ENCODE measurements around the gene TMEM256. TPM values are rescaled to one million over a fixed set of nuclear protein-coding genes. Genes with fewer than 3 reads are reported as not detected.
A peak's percentile ranks its signal among the peaks of the same experiment; 100 is the strongest.

Gene TMEM256
- total RNA-seq, 4 donors from 2014 or later = 28.9 to 65.6 (median 50.2) TPM

- ATAC-seq = peak in 1 of 2 donors; percentile 17
- intact Hi-C loops (cut with DNase I; ENCODE audit: low total_unique reads) (loop anchor here (1.0 kb wide), 2 partner anchors 38 to 205 kb away; partner anchors contain the start of genes PLSCR3 and SENP3), in situ Hi-C loops (cut with MboI; ENCODE audit: low sequenced_read_pairs in 4 of 4) (loop anchor here in 2 of 4 donors (25.0 kb wide), 2 partner anchors 156 to 181 kb away; partner anchors contain the start of gene TNFSF12 (in 1 of the 2))
Observed at GRCh38 chr17:7356072-7356549, 47.8 kb downstream of the TMEM256 start.

GRCh38 chr17:7355573-7355972, 48.3 kb downstream of the TMEM256 start:
- in situ Hi-C loops (cut with MboI; ENCODE audit: low sequenced_read_pairs in 4 of 4) = loop anchor here in 2 of 4 donors (25.0 kb wide), 2 partner anchors 157 to 182 kb away; partner anchors contain the start of gene TNFSF12 (in 1 of the 2)
- no peak overlapping the region for H3K27ac ChIP-seq
- no peaks in the 10 kb centered on the region for H3K36me3 ChIP-seq
- ATAC-seq (no peak), DNase-seq (no peak)
- no peak for TF ChIP-seq POLR2A (IDR thresholded peaks at IDR 0.05)
- TF ChIP-seq, protein P1, sequence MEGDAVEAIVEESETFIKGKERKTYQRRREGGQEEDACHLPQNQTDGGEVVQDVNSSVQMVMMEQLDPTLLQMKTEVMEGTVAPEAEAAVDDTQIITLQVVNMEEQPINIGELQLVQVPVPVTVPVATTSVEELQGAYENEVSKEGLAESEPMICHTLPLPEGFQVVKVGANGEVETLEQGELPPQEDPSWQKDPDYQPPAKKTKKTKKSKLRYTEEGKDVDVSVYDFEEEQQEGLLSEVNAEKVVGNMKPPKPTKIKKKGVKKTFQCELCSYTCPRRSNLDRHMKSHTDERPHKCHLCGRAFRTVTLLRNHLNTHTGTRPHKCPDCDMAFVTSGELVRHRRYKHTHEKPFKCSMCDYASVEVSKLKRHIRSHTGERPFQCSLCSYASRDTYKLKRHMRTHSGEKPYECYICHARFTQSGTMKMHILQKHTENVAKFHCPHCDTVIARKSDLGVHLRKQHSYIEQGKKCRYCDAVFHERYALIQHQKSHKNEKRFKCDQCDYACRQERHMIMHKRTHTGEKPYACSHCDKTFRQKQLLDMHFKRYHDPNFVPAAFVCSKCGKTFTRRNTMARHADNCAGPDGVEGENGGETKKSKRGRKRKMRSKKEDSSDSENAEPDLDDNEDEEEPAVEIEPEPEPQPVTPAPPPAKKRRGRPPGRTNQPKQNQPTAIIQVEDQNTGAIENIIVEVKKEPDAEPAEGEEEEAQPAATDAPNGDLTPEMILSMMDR (IDR thresholded peaks at IDR 0.05 in 4 of 5, conservative IDR thresholded peaks at IDR 0.05 in 1 of 5) = no peak
- intact Hi-C loops (cut with DNase I; ENCODE audit: low total_unique reads) = no loop called here
- no peak overlapping the region for H3K4me3 ChIP-seq
- H3K27me3 ChIP-seq = no peaks in the 10 kb centered on the region
- peaks cover 13 to 19% of the 10 kb centered on the region in 2 donors for H3K4me1 ChIP-seq
- no peaks in the 10 kb centered on the region for H3K9me3 ChIP-seq

More at GRCh38 chr17:7356072-7356549, 47.8 kb downstream of the TMEM256 start:
- H3K27ac ChIP-seq = no peak overlapping the region
- no peaks in the 10 kb centered on the region for H3K36me3 ChIP-seq
- peaks cover 13% of the 10 kb centered on the region in 2 donors for H3K4me1 ChIP-seq
- H3K4me3 ChIP-seq = no peak overlapping the region
- TF ChIP-seq POLR2A (IDR thresholded peaks at IDR 0.05) = no peak
- TF ChIP-seq, protein P1 (IDR thresholded peaks at IDR 0.05 in 4 of 5, conservative IDR thresholded peaks at IDR 0.05 in 1 of 5) = peak; percentile 81 to 91 (median 85)
- no peaks in the 10 kb centered on the region for H3K27me3 ChIP-seq
- DNase-seq = peak; percentile 41 to 68
- H3K9me3 ChIP-seq = no peaks in the 10 kb centered on the region

GRCh38 chr17:7355053-7355452, 48.8 kb downstream of the TMEM256 start, which contains the start of gene TMEM95:
TSS of gene TMEM95 (plus strand) at chr17:7355156. CDS start at chr17:7355205, 49 bp downstream.
- Histone ChIP-seq H3K27me3 (no peaks in the 10 kb centered on the region), H3K9me3 (no peaks in the 10 kb centered on the region), H3K4me1 (peaks cover 13 to 24% of the 10 kb centered on the region in 2 donors), H3K4me3 (no peak within 1 kb of the TSS), H3K36me3 (no peaks in the 10 kb centered on the region), H3K27ac (no peak within 1 kb of the TSS)
- TF ChIP-seq, protein P1 (IDR thresholded peaks at IDR 0.05 in 4 of 5, conservative IDR thresholded peaks at IDR 0.05 in 1 of 5) = no peak
- no peak for TF ChIP-seq POLR2A (IDR thresholded peaks at IDR 0.05)
- intact Hi-C loops (cut with DNase I; ENCODE audit: low total_unique reads) = no loop called here
- DNase-seq (no peak), ATAC-seq (no peak)
- in situ Hi-C loops (cut with MboI; ENCODE audit: low sequenced_read_pairs in 4 of 4) = loop anchor here in 2 of 4 donors (25.0 kb wide), 2 partner anchors 157 to 182 kb away; partner anchors contain the start of gene TNFSF12 (in 1 of the 2)

- no peak for TF ChIP-seq POLR2A (IDR thresholded peaks at IDR 0.05)
- TF ChIP-seq, protein P1 (IDR thresholded peaks at IDR 0.05 in 4 of 5, conservative IDR thresholded peaks at IDR 0.05 in 1 of 5) = no peak
- Histone ChIP-seq H3K36me3 (no peaks in the 10 kb centered on the region), H3K4me1 (peaks cover 20 to 31% of the 10 kb centered on the region in 2 donors), H3K27ac (no peak overlapping the region), H3K9me3 (no peaks in the 10 kb centered on the region), H3K4me3 (no peak overlapping the region), H3K27me3 (no peaks in the 10 kb centered on the region)
- intact Hi-C loops (cut with DNase I; ENCODE audit: low total_unique reads) (no loop called here), in situ Hi-C loops (cut with MboI; ENCODE audit: low sequenced_read_pairs in 4 of 4) (loop anchor here in 2 of 4 donors (25.0 kb wide), 2 partner anchors 158 to 183 kb away; partner anchors contain the start of gene TNFSF12 (in 1 of the 2))
- ATAC-seq (no peak), DNase-seq (no peak)
Observed at GRCh38 chr17:7354262-7354843, 49.5 kb downstream of the TMEM256 start.

Other genes starting within 250 kb of the TMEM256 start
- gene ASGR1, start 224.7 kb downstream of the TMEM256 start, total RNA-seq = 1 to 10 TPM in 1 of 4 donors, under 1 TPM in 1, not detected in 2; 0.81 to 1.8 TPM
- 1 to 10 TPM; 3.5 to 6.7 (median 5.3) TPM for gene DLG4, start 184.3 kb downstream of the TMEM256 start, total RNA-seq
- gene ACADVL, start 184.2 kb downstream of the TMEM256 start, total RNA-seq = 1,000 to 10,000 TPM in 3 of 4 donors, 100 to 1,000 TPM in 1; 771 to 1,217 (median 1,086) TPM
- gene DVL2, start 169.6 kb downstream of the TMEM256 start, total RNA-seq = 10 to 100 TPM; 15.5 to 22.6 (median 20.5) TPM
- gene PHF23, start 164.6 kb downstream of the TMEM256 start, total RNA-seq = 10 to 100 TPM; 16.9 to 31.8 (median 24.1) TPM
- gene GABARAP, start 161.6 kb downstream of the TMEM256 start, total RNA-seq = 100 to 1,000 TPM; 207 to 626 (median 258) TPM
- gene CTDNEP1, start 152.4 kb downstream of the TMEM256 start, total RNA-seq = 100 to 1,000 TPM in 3 of 4 donors, 10 to 100 TPM in 1; 71.5 to 150 (median 111) TPM
- 10 to 100 TPM; 13.3 to 52.7 (median 26.7) TPM for gene ELP5, start 151.9 kb downstream of the TMEM256 start, total RNA-seq
- gene CLDN7, start 141.6 kb downstream of the TMEM256 start, total RNA-seq = 1 to 10 TPM in 1 of 4 donors, under 1 TPM in 1, not detected in 2; 0.46 to 5.1 TPM
- gene SLC2A4, start 122.4 kb downstream of the TMEM256 start, total RNA-seq = 100 to 1,000 TPM; 148 to 310 (median 227) TPM
- 1 to 10 TPM in 1 of 4 donors, under 1 TPM in 2, not detected in 1; 0.42 to 2.2 (median 0.46) TPM for gene YBX2, start 109.5 kb downstream of the TMEM256 start, total RNA-seq
- 100 to 1,000 TPM; 115 to 384 (median 273) TPM for gene EIF5A, start 96.5 kb downstream of the TMEM256 start, total RNA-seq
- gene GPS2, start 88.7 kb downstream of the TMEM256 start, total RNA-seq = 100 to 1,000 TPM; 135 to 240 (median 169) TPM
- 10 to 100 TPM; 21.8 to 26.7 (median 23.5) TPM for gene NEURL4, start 74.8 kb downstream of the TMEM256 start, total RNA-seq
- gene ACAP1, start 67.6 kb downstream of the TMEM256 start, total RNA-seq = 10 to 100 TPM in 1 of 4 donors, 1 to 10 TPM in 1, under 1 TPM in 2; 0.22 to 16.3 (median 1.7) TPM
- gene KCTD11, start 51.9 kb downstream of the TMEM256 start, total RNA-seq = 1 to 10 TPM; 3.6 to 7.0 (median 4.6) TPM
- gene TMEM95, start 48.9 kb downstream of the TMEM256 start, total RNA-seq = not detected
- gene TNK1, start 23.0 kb downstream of the TMEM256 start, total RNA-seq = 1 to 10 TPM in 1 of 4 donors, under 1 TPM in 1, not detected in 2; 0.13 to 2.2 TPM
- 10 to 100 TPM in 3 of 4 donors, 1 to 10 TPM in 1; 8.9 to 20.3 (median 14.4) TPM for gene PLSCR3, start 9.6 kb downstream of the TMEM256 start, total RNA-seq
- 1 to 10 TPM; 4.2 to 6.6 (median 4.4) TPM for gene NLGN2, start 3.7 kb upstream of the TMEM256 start, total RNA-seq
- not detected for gene SPEM1, start 16.2 kb upstream of the TMEM256 start, total RNA-seq
- not detected for gene SPEM2, start 21.5 kb upstream of the TMEM256 start, total RNA-seq
- not detected for gene SPEM3, start 24.8 kb upstream of the TMEM256 start, total RNA-seq
- 1 to 10 TPM in 3 of 4 donors, under 1 TPM in 1; 0.92 to 3.9 (median 2.3) TPM for gene TMEM102, start 31.3 kb upstream of the TMEM256 start, total RNA-seq
- gene FGF11, start 35.4 kb upstream of the TMEM256 start, total RNA-seq = 1 to 10 TPM; 1.2 to 7.4 (median 4.1) TPM
- gene CHRNB1, start 41.0 kb upstream of the TMEM256 start, total RNA-seq = 100 to 1,000 TPM in 2 of 4 donors, 10 to 100 TPM in 2; 82.3 to 202 (median 101) TPM
- 10 to 100 TPM; 24.2 to 43.1 (median 31.2) TPM for gene ZBTB4, start 75.5 kb upstream of the TMEM256 start, total RNA-seq
- gene SLC35G6, start 77.3 kb upstream of the TMEM256 start, total RNA-seq = not detected
- gene POLR2A, start 80.3 kb upstream of the TMEM256 start, total RNA-seq = 10 to 100 TPM; 20.3 to 56.9 (median 39.3) TPM
- gene TNFSF12, start 145.0 kb upstream of the TMEM256 start, total RNA-seq = 10 to 100 TPM in 3 of 4 donors, 1 to 10 TPM in 1; 7.9 to 26.1 (median 16.9) TPM
- 1 to 10 TPM; 2.8 to 8.4 (median 5.0) TPM for gene TNFSF13, start 154.7 kb upstream of the TMEM256 start, total RNA-seq
- gene SENP3, start 157.8 kb upstream of the TMEM256 start, total RNA-seq = 10 to 100 TPM; 63.6 to 71.5 (median 68.8) TPM
- 10 to 100 TPM; 10.1 to 66.5 (median 20.3) TPM for gene CD68, start 175.5 kb upstream of the TMEM256 start, total RNA-seq
- gene MPDU1, start 179.8 kb upstream of the TMEM256 start, total RNA-seq = 100 to 1,000 TPM in 2 of 4 donors, 10 to 100 TPM in 2; 55.9 to 157 (median 101) TPM
- 1 to 10 TPM in 2 of 4 donors, under 1 TPM in 1, not detected in 1; 0.66 to 1.3 (median 1.1) TPM for gene SOX15, start 186.0 kb upstream of the TMEM256 start, total RNA-seq
- gene FXR2, start 210.8 kb upstream of the TMEM256 start, total RNA-seq = 100 to 1,000 TPM; 100 to 174 (median 140) TPM
- 10 to 100 TPM; 38.4 to 79.4 (median 60.4) TPM for gene SAT2, start 223.7 kb upstream of the TMEM256 start, total RNA-seq
- not detected for gene SHBG, start 226.0 kb upstream of the TMEM256 start, total RNA-seq
- under 1 TPM; 0.10 to 0.81 (median 0.21) TPM for gene ATP1B2, start 246.8 kb upstream of the TMEM256 start, total RNA-seq

Measured in gastrocnemius medialis (tissue), 4 donors.